DOHH2 (cell line): ENCODE results near the gene MTMR2.
A peak's percentile ranks its signal among the peaks of the same experiment; 100 is the strongest.

ENCODE experiments used
- H3F3A ChIP-seq: fragments of 200-600 bp; sonication (generic), shearing (Covaris generic); 2 replicates; pipeline ENCODE4 v1.6.0; 2016; ENCODE audit warnings: antibody characterized with exemption, mild to moderate bottlenecking; ENCODE audit not compliant: control insufficient read depth, insufficient read depth
- H3K27ac ChIP-seq: fragments of 200-600 bp; sonication (generic); 2 replicates; pipeline ENCODE4 v1.5.1; 2014; ENCODE audit warnings: low read depth, mild to moderate bottlenecking, low read length, moderate library complexity
- H3K27me3 ChIP-seq: fragments of 200-600 bp; sonication (generic); 2 replicates; pipeline ENCODE4 v1.6.1; 2014; ENCODE audit warnings: mild to moderate bottlenecking, low read length, mixed read lengths; ENCODE audit not compliant: control insufficient read depth
- H3K36me3 ChIP-seq: fragments of 200-600 bp; sonication (generic); 2 replicates; pipeline ENCODE4 v1.6.1; 2014; ENCODE audit warnings: mild to moderate bottlenecking, low read length, moderate library complexity, mixed read lengths; ENCODE audit not compliant: control insufficient read depth
- H3K4me1 ChIP-seq: fragments of 200-600 bp; sonication (generic); 2 replicates; pipeline ENCODE4 v1.6.1; 2014; ENCODE audit warnings: mild to moderate bottlenecking, low read length, mixed read lengths; ENCODE audit not compliant: control insufficient read depth
- H3K4me2 ChIP-seq: fragments of 200-600 bp; sonication (generic); 2 replicates; pipeline ENCODE4 v1.6.0; 2014; ENCODE audit warnings: mild to moderate bottlenecking, low read length, moderate library complexity
- H3K4me3 ChIP-seq: fragments of 200-600 bp; sonication (generic); 2 replicates; pipeline ENCODE4 v1.5.1; 2014; ENCODE audit warnings: mild to moderate bottlenecking, low read length, mixed read lengths
- H3K79me2 ChIP-seq: fragments of 200-600 bp; sonication (generic); 2 replicates; pipeline ENCODE4 v1.6.1; 2014; ENCODE audit warnings: mild to moderate bottlenecking, low read length, mixed read lengths; ENCODE audit not compliant: control insufficient read depth
- H3K9me2 ChIP-seq: fragments of 200-600 bp; sonication (generic); replicated peaks from 2 replicates; pipeline ENCODE4 v1.6.1; 2014; ENCODE audit warnings: mild to moderate bottlenecking, low read length, mixed read lengths; ENCODE audit not compliant: control insufficient read depth
- H3K9me3 ChIP-seq: fragments of 200-600 bp; sonication (generic); 2 replicates; pipeline ENCODE4 v1.6.1; 2014; ENCODE audit warnings: antibody characterized with exemption, low read length, mixed read lengths; ENCODE audit not compliant: control insufficient read depth, insufficient read depth
- H4K20me1 ChIP-seq: fragments of 200-600 bp; sonication (generic); 2 replicates; pipeline ENCODE4 v1.6.0; 2014; ENCODE audit warnings: low read depth, mild to moderate bottlenecking, antibody characterized with exemption, low read length, moderate library complexity; ENCODE audit not compliant: control insufficient read depth, insufficient read depth
- CTCF ChIP-seq: fragments of 200-600 bp; sonication (generic); IDR thresholded peaks from one replicate; pipeline ENCODE4 v1.5.1; 2014; ENCODE audit warnings: antibody characterized with exemption, mild to moderate bottlenecking, low read depth, low read length; ENCODE audit not compliant: poor library complexity, severe bottlenecking
- EZH2phosphoT487 ChIP-seq: fragments of 200-600 bp; sonication (generic); IDR thresholded peaks from 2 replicates; pipeline ENCODE4 v1.6.1; 2017; ENCODE audit warnings: borderline replicate concordance, mild to moderate bottlenecking, antibody characterized with exemption, low read length, moderate library complexity, mixed read lengths

MTMR2 gene

DNA sequence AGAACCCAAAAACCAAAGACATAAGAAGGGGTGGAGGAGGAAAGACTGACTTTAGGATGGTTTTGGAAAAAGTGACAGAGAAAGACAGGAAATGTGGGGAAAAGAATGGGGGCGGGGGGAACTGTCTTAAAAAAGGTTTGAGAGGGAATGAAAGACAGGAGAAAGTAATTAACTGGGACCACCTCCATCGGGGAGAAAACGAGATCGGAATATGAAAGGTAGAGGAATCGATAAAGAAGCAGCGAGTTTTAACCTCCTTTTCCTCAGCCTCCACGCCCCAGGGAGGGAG is 524 bp downstream of the MTMR2 start:
- no peak for TF ChIP-seq CTCF
- TF ChIP-seq EZH2phosphoT487, result no peak
- H3K79me2 ChIP-seq, result peaks cover 54% of the 10 kb centered on the region
- H3K9me2 ChIP-seq, result no peaks in the 10 kb centered on the region
- no peaks in the 10 kb centered on the region for H3K36me3 ChIP-seq
- peak overlapping the region; percentile 90 for H3K4me3 ChIP-seq
- no peaks in the 10 kb centered on the region for H3K9me3 ChIP-seq
- no peaks in the 10 kb centered on the region for H4K20me1 ChIP-seq
- peaks cover 15% of the 10 kb centered on the region for H3K4me1 ChIP-seq
- H3F3A ChIP-seq, result peaks cover 20% of the 10 kb centered on the region
- peak overlapping the region; percentile 88 for H3K4me2 ChIP-seq
- H3K27me3 ChIP-seq, result no peaks in the 10 kb centered on the region
- 0 out of 2 replicates have a peak overlapping the region, but pooled peaks have one; percentile 39 for H3K27ac ChIP-seq

GRCh38 chr11:95922536-95923438 is 1.1 kb downstream of the MTMR2 start:
- Histone ChIP-seq H3K4me3 (peak overlapping the region; percentile 90), H3K27ac (no peak overlapping the region), H3K4me2 (peak overlapping the region; percentile 88), H3F3A (peaks cover 20% of the 10 kb centered on the region), H3K36me3 (no peaks in the 10 kb centered on the region), H3K27me3 (no peaks in the 10 kb centered on the region), H4K20me1 (no peaks in the 10 kb centered on the region), H3K79me2 (peaks cover 60% of the 10 kb centered on the region), H3K9me3 (no peaks in the 10 kb centered on the region), H3K9me2 (no peaks in the 10 kb centered on the region), H3K4me1 (peaks cover 15% of the 10 kb centered on the region)
- TF ChIP-seq CTCF (no peak), EZH2phosphoT487 (no peak)

DNA sequence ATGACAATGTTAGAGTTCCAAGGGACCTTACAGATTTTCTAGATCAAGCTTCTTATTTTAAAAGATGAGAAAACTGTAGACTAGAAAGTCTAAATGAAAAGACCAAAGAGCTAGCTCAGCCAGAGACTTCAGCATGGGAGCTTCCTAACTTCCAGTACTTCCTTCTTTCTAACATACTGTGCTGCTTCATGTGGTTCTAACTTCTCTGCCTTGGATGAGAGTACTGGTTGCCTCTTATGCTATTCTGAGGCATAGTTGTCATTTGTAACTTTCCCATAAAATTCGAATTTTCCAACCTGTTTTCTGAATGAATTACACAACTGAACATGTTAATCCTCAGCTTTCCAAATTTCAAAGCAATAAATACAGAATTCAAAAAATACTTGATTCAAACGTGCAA is 1.8 kb downstream of the MTMR2 start:
- Histone ChIP-seq H4K20me1 (no peaks in the 10 kb centered on the region), H3K27me3 (no peaks in the 10 kb centered on the region), H3K36me3 (no peaks in the 10 kb centered on the region), H3K4me2 (peak overlapping the region; percentile 41), H3K27ac (no peak overlapping the region), H3K4me1 (peaks cover 18% of the 10 kb centered on the region), H3F3A (peaks cover 20% of the 10 kb centered on the region), H3K4me3 (peak overlapping the region; percentile 22), H3K79me2 (peaks cover 67% of the 10 kb centered on the region), H3K9me3 (no peaks in the 10 kb centered on the region), H3K9me2 (no peaks in the 10 kb centered on the region)
- TF ChIP-seq CTCF (no peak), EZH2phosphoT487 (no peak)
